HEK293T (cell line): ENCODE results near the gene KIF12.

ENCODE experiments used
- ARNT ChIP-seq: fragments of 450-650 bp; IDR thresholded peaks from 2 replicates; pipeline ENCODE4 v1.6.1; 2017; ENCODE audit warnings: mild to moderate bottlenecking
- HDGF ChIP-seq: fragments of 450-650 bp; IDR thresholded peaks from 2 replicates; pipeline ENCODE4 v1.6.1; 2017; ENCODE audit warnings: antibody characterized with exemption, borderline replicate concordance
- ZNF384 ChIP-seq: fragments of 450-650 bp; IDR thresholded peaks from 2 replicates; pipeline ENCODE4 v1.6.1; 2016

DNA sequence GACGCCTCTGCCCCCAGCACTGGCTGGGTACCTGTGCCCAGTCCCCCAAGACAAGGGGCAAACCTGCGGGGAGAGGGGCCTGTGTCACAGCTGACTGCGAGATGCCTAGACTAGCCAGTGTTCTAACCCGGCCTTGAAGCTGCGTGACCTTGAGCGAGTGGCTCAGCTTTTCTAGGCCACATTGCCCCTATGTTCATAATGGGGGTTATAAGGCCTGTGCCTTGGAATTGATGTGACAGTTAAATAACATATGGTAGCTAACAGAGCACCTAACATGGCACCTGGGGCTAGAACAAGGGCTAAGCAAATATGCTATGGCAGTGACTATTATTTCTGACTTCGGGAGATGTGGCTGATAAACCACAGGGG, 33.4 kb upstream of the KIF12 start:
- TF ChIP-seq ARNT = no peak
- no peak for TF ChIP-seq HDGF
- TF ChIP-seq ZNF384 = no peak
